Cardiac fibroblast (primary cell): ENCODE data around the gene NAALADL2.
"Not testable (repeated sequence)": the region's sequence is repeated elsewhere in the genome, so short reads cannot be mapped to it uniquely, and the experiment has no call there.

Experiments
- DNase-seq, 2 donors: peaks; one replicate each; pipeline versions ENCODE4 v3.0.0 to v3.0.0-alpha.2; 2010; ENCODE audit warnings: low read depth in 2 of 2
- H3K4me3 ChIP-seq, 2 donors: replicated peaks in 1 of 2; 1 replicate in 1 of 2; 2 replicates in 1 of 2; pipeline ENCODE4 v1.5.1; 2011; ENCODE audit warnings: low read depth in 2 of 2, low read length in 2 of 2, mild to moderate bottlenecking in 2 of 2, moderate library complexity in 1 of 2
- CTCF ChIP-seq: IDR thresholded peaks from one replicate; pipeline ENCODE4 v1.5.1; 2011; ENCODE audit warnings: low read depth, mild to moderate bottlenecking, low read length, inconsistent platforms

The NAALADL2 gene

GRCh38 chr3:175777495-175777894, 918.4 kb downstream of the NAALADL2 start:
- no peak overlapping the region for H3K4me3 ChIP-seq
- no peak for TF ChIP-seq CTCF
- peak in 1 of 2 donors; percentile 22 for DNase-seq

DNA sequence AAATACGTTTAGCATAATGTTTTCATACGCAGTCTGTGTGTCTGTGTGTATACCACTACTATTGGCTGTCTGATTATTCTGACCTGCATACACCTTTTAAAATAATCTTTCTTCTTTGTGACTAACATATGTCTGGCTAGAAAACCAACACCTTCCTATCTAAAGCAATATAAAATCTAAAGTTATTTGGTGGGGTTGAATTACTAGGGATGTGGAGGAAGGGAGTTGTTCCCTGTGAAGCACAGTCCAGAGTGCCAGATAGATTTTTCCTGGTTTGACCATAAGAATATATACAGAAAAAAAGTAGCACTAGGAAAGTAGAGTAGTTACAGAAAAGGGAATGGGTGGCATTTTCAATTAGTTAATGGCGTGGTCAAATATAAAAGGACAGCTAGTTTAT, 918.8 kb downstream of the NAALADL2 start:
- no peak overlapping the region for H3K4me3 ChIP-seq
- DNase-seq = no peak
- TF ChIP-seq CTCF = no peak

GRCh38 chr3:175778994-175779393, 919.9 kb downstream of the NAALADL2 start:
- H3K4me3 ChIP-seq = no peak overlapping the region
- DNase-seq = peak in 1 of 2 donors; percentile 1
- no peak for TF ChIP-seq CTCF

DNA sequence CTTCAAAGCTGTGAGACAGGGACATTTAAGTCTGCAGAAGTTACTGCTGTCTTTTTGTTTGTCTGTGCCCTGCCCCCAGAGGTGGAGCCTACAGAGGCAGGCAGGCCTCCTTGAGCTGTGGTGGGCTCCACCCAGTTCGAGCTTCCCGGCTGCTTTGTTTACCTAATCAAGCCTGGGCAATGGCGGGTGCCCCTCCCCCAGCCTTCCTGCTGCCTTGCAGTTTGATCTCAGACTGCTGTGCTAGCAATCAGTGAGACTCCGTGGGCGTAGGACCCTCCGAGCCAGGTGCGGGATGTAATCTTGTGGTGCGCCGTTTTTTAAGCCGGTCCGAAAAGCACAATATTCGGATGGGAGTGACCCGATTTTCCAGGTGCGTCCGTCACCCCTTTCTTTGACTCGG, 928.0 kb downstream of the NAALADL2 start:
- H3K4me3 ChIP-seq, DNase-seq: not testable (repeated sequence)

- TF ChIP-seq CTCF = no peak
- no peak for DNase-seq
- H3K4me3 ChIP-seq = no peak overlapping the region
Measured at GRCh38 chr3:175792245-175792644, 933.1 kb downstream of the NAALADL2 start.

GRCh38 chr3:175798326-175798725, 939.2 kb downstream of the NAALADL2 start:
- no peak for TF ChIP-seq CTCF
- no peak for DNase-seq
- no peak overlapping the region for H3K4me3 ChIP-seq

DNA sequence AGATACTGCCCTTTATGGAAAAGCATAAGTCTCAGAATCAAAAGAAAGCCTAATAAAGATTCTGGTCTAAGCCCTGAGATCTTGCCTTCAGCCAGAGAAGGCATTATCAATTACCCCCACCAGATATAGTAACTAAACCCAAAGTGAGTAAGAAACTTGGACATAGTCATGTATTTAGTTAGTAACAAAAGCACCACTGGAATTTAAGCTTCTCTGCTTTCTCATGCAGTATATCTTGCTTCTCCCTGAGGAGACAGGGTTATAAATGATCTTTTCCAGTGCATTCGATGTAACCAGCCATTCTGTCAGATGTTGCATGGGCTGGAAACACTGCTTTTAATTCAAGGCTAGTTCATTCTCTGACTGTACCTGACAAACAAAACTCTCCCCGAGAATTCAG, 946.7 kb downstream of the NAALADL2 start:
- H3K4me3 ChIP-seq = no peak overlapping the region
- TF ChIP-seq CTCF = no peak
- DNase-seq = no peak

DNA sequence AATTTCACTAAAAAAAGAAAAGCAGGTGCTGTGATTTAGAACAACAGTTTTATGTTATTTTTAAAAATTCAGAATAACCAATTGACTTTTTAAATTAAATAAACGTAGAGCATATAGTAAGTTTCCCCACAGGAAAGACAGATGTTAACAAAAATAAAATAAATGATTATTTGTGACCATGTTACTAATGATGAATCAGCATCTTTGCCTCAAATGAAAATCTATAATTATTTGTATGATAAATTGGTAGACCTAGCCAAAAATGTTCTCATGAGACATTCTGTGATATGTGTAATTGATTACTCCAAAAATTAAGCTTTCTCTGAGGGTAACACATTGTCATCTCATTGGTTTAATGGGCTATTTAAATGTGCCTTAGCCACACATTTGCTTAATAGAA, 948.0 kb downstream of the NAALADL2 start:
- no peak for DNase-seq
- no peak for TF ChIP-seq CTCF
- no peak overlapping the region for H3K4me3 ChIP-seq
